ENCODE data around the gene RAD21L1.

Gene RAD21L1

GRCh38 chr20:1292620-1293019, 66.8 kb downstream of the RAD21L1 start:
- no peak for DNase-seq (ENCODE audit: low read depth in 2 of 2)
- TF ChIP-seq CTCF (IDR thresholded peaks at IDR 0.05; ENCODE audit: low read depth, low read length), result no peak
- no peak overlapping the region for H3K4me3 ChIP-seq (replicated peaks in 1 of 2; ENCODE audit: low read depth in 2 of 2, low read length in 2 of 2)

GRCh38 chr20:1293641-1294379, 68.0 kb downstream of the RAD21L1 start:
- no peak overlapping the region for H3K4me3 ChIP-seq (replicated peaks in 1 of 2; ENCODE audit: low read depth in 2 of 2, low read length in 2 of 2)
- no peak for DNase-seq (ENCODE audit: low read depth in 2 of 2)
- TF ChIP-seq CTCF (IDR thresholded peaks at IDR 0.05; ENCODE audit: low read depth, low read length), result no peak

- H3K4me3 ChIP-seq (replicated peaks in 1 of 2; ENCODE audit: low read depth in 2 of 2, low read length in 2 of 2), result no peak overlapping the region
- DNase-seq (ENCODE audit: low read depth in 2 of 2), result no peak
- TF ChIP-seq CTCF (IDR thresholded peaks at IDR 0.05; ENCODE audit: low read depth, low read length), result no peak
Observed at GRCh38 chr20:1294497-1294896, 68.7 kb downstream of the RAD21L1 start.

- no peak overlapping the region for H3K4me3 ChIP-seq (replicated peaks in 1 of 2; ENCODE audit: low read depth in 2 of 2, low read length in 2 of 2)
- no peak for TF ChIP-seq CTCF (IDR thresholded peaks at IDR 0.05; ENCODE audit: low read depth, low read length)
- no peak for DNase-seq (ENCODE audit: low read depth in 2 of 2)
Observed at GRCh38 chr20:1295276-1295930, 69.6 kb downstream of the RAD21L1 start.

GRCh38 chr20:1296117-1296610, 70.3 kb downstream of the RAD21L1 start:
- DNase-seq (ENCODE audit: low read depth in 2 of 2), result no peak
- H3K4me3 ChIP-seq (replicated peaks in 1 of 2; ENCODE audit: low read depth in 2 of 2, low read length in 2 of 2), result no peak overlapping the region
- TF ChIP-seq CTCF (IDR thresholded peaks at IDR 0.05; ENCODE audit: low read depth, low read length), result no peak

GRCh38 chr20:1296922-1297321, 71.1 kb downstream of the RAD21L1 start:
- no peak for TF ChIP-seq CTCF (IDR thresholded peaks at IDR 0.05; ENCODE audit: low read depth, low read length)
- no peak for DNase-seq (ENCODE audit: low read depth in 2 of 2)
- H3K4me3 ChIP-seq (replicated peaks in 1 of 2; ENCODE audit: low read depth in 2 of 2, low read length in 2 of 2), result no peak overlapping the region
